Fibroblast of villous mesenchyme (primary cell): ENCODE data around the gene CCDC12. TPM values are rescaled to one million over a fixed set of nuclear protein-coding genes. Genes with fewer than 3 reads are reported as not detected.

Experiments
- DNase-seq: peaks from one replicate; pipeline ENCODE4 v3.0.0-alpha.2; 2010; ENCODE audit warnings: low read depth
- H3K4me3 ChIP-seq: 2 replicates; pipeline ENCODE4 v1.5.1; 2011; ENCODE audit warnings: low read depth, mild to moderate bottlenecking, low read length
- CTCF ChIP-seq: IDR thresholded peaks from 2 replicates; pipeline ENCODE4 v1.5.1; 2012; ENCODE audit warnings: low read depth, mild to moderate bottlenecking, low read length; ENCODE audit not compliant: insufficient read depth
- total RNA-seq: library from RNA; depleted of rRNA; stranded (reverse); fragments of >200 nt; gene quantifications from 2 replicates; pipeline ENCODE4 v1.2.3, GENCODE V29; 2012

The CCDC12 gene
- total RNA-seq, 1 donor, result 18.6 TPM

GRCh38 chr3:46948830-46949671 is 27.5 kb downstream of the CCDC12 start:
- peak; percentile 64 for DNase-seq
- H3K4me3 ChIP-seq, result no peak overlapping the region
- TF ChIP-seq CTCF, result no peak

GRCh38 chr3:46947981-46948791 is 28.4 kb downstream of the CCDC12 start:
- peak; percentile 98 for DNase-seq
- H3K4me3 ChIP-seq, result no peak overlapping the region
- no peak for TF ChIP-seq CTCF

- H3K4me3 ChIP-seq, result no peak overlapping the region
- no peak for DNase-seq
- no peak for TF ChIP-seq CTCF
Measured at GRCh38 chr3:46947546-46947901, 29.0 kb downstream of the CCDC12 start.

- no peak for TF ChIP-seq CTCF
Measured at GRCh38 chr3:46946856-46947545, 29.5 kb downstream of the CCDC12 start.

GRCh38 chr3:46946416-46946815 is 30.1 kb downstream of the CCDC12 start:
- no peak overlapping the region for H3K4me3 ChIP-seq
- TF ChIP-seq CTCF, result no peak
- DNase-seq, result no peak

More at GRCh38 chr3:46946856-46947545, 29.5 kb downstream of the CCDC12 start:
- peak; percentile 83 for DNase-seq
- no peak overlapping the region for H3K4me3 ChIP-seq

- TF ChIP-seq CTCF, result no peak
- H3K4me3 ChIP-seq, result no peak overlapping the region
- DNase-seq, result no peak
Measured at GRCh38 chr3:46944191-46944590, 32.4 kb downstream of the CCDC12 start.
